GM23248 (cell line): ENCODE data around the gene BCL2L11.

ENCODE experiments used
- EZH2 ChIP-seq: fragments of 200-600 bp; sonication (generic); IDR thresholded peaks from 2 replicates; pipeline ENCODE4 v1.6.1; 2018; ENCODE audit warnings: antibody characterized with exemption, mild to moderate bottlenecking; ENCODE audit not compliant: insufficient read depth, poor library complexity, severe bottlenecking
- EZH2phosphoT487 ChIP-seq: fragments of 200-600 bp; sonication (generic); IDR thresholded peaks from 2 replicates; pipeline ENCODE4 v1.6.1; 2018; ENCODE audit warnings: antibody characterized with exemption, moderate library complexity, mild to moderate bottlenecking, low read depth; ENCODE audit not compliant: insufficient read depth

- TF ChIP-seq EZH2 (no peak), EZH2phosphoT487 (no peak)
Measured at GRCh38 chr2:111192776-111193368, 72.2 kb downstream of the BCL2L11 start.
